Omental fat pad (tissue), 4 donors: ENCODE results near the gene PAPPA2. TPM values are rescaled to one million over a fixed set of nuclear protein-coding genes. Genes with fewer than 3 reads are reported as not detected.

Experiments
- ATAC-seq: fragments of 150-250 bp; one replicate; pipeline ENCODE4 v1.9.1; 2016; ENCODE audit warnings: mild to moderate bottlenecking, moderate library complexity; ENCODE audit not compliant: low FRiP score
- DNase-seq: peaks from one replicate; pipeline ENCODE4 v3.0.0-alpha.2; 2019; ENCODE audit warnings: low spot score
- total RNA-seq, 4 donors: library from RNA; depleted of rRNA; stranded (reverse); fragments of >200 nt; gene quantifications; one replicate each; pipeline ENCODE4 v1.1.0, GENCODE V29; 2016
- TF ChIP-seq, protein P1 (sequence below), 3 donors: fragments of 450-650 bp; IDR thresholded peaks; one replicate each; pipeline ENCODE4 v1.5.1; 2016 to 2017; ENCODE audit warnings: antibody characterized with exemption in 3 of 3, mild to moderate bottlenecking in 3 of 3, moderate library complexity in 2 of 3

The PAPPA2 gene
- total RNA-seq, 4 donors from 2014 or later, result 0.63 to 5.6 (median 1.6) TPM

DNA sequence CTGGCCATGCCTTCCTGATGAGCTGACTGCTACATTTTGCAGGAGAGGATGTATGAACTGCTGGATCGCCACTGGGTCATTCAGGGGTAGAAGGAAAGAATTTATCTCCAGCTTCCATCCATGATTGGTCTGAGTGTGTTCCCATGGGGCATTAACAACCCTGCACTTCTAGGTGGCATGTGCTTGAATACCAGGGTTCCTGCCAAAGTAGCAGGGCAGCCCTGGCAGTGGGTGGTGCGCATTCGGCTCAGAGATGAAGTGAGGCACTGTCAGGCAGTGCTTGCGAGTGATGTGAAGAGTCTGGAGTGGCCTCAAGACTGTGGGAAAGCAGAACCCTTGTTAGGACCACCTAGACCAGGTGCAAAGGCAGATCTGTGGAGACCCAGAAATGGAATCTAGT is 406.6 kb downstream of the PAPPA2 start:
- TF ChIP-seq, protein P1, sequence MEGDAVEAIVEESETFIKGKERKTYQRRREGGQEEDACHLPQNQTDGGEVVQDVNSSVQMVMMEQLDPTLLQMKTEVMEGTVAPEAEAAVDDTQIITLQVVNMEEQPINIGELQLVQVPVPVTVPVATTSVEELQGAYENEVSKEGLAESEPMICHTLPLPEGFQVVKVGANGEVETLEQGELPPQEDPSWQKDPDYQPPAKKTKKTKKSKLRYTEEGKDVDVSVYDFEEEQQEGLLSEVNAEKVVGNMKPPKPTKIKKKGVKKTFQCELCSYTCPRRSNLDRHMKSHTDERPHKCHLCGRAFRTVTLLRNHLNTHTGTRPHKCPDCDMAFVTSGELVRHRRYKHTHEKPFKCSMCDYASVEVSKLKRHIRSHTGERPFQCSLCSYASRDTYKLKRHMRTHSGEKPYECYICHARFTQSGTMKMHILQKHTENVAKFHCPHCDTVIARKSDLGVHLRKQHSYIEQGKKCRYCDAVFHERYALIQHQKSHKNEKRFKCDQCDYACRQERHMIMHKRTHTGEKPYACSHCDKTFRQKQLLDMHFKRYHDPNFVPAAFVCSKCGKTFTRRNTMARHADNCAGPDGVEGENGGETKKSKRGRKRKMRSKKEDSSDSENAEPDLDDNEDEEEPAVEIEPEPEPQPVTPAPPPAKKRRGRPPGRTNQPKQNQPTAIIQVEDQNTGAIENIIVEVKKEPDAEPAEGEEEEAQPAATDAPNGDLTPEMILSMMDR (IDR thresholded peaks at IDR 0.05), result no peak
- ATAC-seq (no peak), DNase-seq (no peak)

DNA sequence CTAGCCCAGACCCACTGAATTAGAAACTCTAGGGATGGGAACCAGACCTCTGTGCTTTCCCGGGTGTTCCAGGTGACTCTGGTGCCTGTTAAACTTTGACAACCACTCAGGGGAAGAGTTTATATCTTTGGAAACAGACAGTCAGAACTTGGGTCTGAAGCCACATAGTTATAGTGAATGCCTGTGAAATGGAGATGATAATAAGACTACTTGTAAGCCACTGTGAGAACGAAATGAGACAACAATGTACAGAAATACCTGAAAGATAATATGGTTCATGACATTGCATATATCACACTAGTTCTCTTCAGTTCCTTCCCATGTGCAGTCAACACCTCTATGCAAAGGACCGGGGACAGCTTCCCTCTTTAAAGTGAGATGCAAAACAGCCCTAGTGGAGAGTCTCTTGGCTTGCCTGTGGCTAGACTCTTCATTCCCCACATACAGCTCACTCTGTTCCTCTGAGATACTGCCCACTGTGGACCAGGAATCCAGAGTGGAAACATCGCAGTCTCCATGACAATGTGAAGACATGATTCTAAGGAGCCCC is 414.1 kb downstream of the PAPPA2 start:
- TF ChIP-seq, protein P1 (IDR thresholded peaks at IDR 0.05), result no peak
- ATAC-seq, result no peak
- DNase-seq, result no peak

DNA sequence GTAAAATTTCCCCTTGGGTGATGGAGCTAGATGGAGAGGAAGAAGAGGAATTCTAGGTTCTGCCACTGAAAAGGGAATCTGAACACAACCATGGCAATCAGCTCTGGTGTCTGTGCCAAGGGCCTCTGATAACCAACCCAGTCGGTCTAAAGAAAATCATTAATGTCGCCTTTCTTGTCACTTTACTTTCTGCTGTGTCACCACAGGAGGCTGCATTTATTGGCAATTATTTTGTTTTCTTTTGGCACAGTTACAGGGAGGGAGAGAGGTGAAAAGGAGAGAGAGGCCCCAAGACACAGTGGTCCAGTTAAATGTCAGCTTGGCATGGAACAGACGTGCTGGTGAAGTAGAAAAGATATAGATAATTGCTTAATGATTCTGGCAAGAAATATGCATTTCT is 414.6 kb downstream of the PAPPA2 start:
- DNase-seq (no peak), ATAC-seq (no peak)
- TF ChIP-seq, protein P1 (IDR thresholded peaks at IDR 0.05), result no peak

DNA sequence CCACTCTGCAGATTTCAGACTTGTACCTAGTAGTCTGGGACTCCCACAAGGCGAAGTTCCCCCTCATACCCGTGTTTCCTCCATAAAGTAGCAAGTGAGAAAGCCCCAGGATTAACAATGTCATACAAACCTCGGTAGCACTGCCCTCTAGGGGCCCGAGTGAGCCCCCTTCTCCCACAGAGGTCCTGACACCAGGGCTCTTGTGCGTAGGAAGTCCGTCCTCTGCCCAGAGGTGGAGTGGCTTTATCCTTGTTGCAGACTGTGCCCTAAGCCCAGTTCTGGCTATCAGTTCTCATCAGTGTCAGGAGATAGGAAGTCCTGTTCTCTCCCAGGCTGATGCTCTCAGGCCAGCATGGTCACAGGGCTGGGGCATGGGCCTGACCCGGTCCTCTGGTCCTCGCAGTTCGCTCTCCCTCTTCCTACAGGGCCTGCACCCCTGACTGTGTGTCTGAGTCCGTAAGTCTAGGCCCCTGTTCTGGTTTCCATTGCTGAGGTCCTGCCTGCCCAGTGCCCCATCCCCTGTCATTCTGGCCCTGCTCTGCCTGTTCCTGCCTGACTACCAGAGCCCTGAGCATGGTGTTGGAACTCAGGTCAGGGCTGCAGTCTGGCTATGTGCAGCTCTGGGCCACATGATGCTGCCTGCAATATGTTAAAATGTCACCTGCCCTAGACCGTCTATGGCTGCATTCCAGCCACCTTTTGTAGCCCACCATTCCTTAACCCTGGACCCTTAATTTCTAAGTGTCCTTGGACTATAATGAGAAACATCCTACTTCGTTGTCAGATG is 416.0 kb downstream of the PAPPA2 start:
- no peak for ATAC-seq
- DNase-seq, result no peak
- TF ChIP-seq, protein P1 (IDR thresholded peaks at IDR 0.05), result no peak

DNA sequence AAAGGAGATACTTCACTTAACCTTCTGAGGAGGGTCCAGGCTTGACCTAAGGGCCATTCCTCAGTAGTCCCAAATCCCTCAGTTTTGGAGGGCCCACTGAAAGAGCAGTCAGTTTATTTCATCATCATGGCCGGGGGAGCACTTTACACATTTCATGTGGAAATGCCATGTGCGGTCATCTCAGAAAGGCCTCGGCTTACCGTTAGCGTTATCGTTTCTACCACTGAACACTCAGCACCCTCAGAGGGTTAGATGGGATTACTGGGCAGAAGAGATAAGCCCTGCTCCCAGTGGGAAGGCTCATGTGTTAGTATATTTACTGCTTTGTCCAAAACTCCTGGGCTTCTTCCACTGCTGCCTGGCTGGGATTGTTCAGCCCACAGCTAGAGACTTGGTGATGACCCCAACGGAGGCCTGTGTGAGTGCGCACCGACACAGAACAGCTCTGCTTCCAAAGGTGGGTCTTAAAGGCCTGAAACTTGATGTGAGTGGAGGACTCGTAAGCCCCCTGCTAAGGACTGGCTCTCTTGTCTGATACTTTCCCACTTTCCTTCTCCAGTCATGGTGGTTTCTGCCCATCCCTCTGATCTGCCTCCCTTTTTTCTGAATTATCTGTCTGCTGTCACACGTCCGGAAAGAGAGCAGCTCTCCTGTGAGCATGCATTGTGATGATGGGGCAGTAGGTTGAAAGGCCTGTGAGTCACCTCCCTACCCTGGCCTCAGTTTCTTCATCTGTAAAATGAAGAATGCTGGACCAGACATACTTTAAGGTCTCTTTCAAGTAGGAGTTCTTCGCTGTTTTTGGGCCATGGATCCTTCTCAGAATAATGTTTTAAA is 417.0 kb downstream of the PAPPA2 start:
- TF ChIP-seq, protein P1 (IDR thresholded peaks at IDR 0.05), result no peak
- DNase-seq, result no peak
- no peak for ATAC-seq

DNA sequence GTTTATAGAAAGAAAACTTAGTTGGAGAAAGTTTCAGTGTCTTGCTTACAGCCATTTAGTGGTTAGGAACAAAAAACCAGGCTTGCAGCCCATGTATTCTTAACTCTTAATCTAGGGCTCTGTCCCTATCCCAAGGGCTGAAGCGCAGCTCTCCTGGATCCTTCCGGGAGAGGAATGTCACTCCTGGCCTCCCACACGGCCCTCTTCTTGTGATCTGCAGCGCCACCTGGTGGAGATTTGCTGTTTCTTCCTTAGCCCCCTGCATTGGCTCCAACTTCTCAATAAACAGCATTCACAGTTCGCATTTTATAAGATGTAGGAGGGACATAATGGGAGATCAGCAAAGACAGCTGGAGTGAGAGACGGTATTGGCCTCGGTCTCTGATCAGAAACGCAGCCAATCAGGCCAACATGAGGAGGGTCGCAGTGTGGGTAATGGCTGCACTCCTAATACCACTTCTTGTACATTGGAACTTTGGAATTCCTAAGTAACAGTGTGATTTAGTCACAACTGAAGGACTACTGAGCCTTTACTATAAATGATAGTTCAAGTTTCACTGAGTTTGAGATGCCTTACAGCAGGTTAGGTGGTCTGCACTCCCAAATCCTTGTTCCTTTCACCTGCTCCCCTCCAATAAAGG is 418.1 kb downstream of the PAPPA2 start:
- ATAC-seq (no peak), DNase-seq (peak; percentile 59)
- TF ChIP-seq, protein P1 (IDR thresholded peaks at IDR 0.05), result peak in 1 of 3 donors; percentile 43
